HG03108 (cell line): ENCODE data around the gene PALS2.

Experiments used
- ATAC-seq: cut with Tn5 transposase; IDR thresholded peaks from one replicate; pipeline ENCODE4 v1.9.1; 2021; ENCODE audit warnings: moderate library complexity; ENCODE audit not compliant: unreplicated experiment

Gene PALS2, protein sequence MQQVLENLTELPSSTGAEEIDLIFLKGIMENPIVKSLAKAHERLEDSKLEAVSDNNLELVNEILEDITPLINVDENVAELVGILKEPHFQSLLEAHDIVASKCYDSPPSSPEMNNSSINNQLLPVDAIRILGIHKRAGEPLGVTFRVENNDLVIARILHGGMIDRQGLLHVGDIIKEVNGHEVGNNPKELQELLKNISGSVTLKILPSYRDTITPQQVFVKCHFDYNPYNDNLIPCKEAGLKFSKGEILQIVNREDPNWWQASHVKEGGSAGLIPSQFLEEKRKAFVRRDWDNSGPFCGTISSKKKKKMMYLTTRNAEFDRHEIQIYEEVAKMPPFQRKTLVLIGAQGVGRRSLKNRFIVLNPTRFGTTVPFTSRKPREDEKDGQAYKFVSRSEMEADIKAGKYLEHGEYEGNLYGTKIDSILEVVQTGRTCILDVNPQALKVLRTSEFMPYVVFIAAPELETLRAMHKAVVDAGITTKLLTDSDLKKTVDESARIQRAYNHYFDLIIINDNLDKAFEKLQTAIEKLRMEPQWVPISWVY

DNA sequence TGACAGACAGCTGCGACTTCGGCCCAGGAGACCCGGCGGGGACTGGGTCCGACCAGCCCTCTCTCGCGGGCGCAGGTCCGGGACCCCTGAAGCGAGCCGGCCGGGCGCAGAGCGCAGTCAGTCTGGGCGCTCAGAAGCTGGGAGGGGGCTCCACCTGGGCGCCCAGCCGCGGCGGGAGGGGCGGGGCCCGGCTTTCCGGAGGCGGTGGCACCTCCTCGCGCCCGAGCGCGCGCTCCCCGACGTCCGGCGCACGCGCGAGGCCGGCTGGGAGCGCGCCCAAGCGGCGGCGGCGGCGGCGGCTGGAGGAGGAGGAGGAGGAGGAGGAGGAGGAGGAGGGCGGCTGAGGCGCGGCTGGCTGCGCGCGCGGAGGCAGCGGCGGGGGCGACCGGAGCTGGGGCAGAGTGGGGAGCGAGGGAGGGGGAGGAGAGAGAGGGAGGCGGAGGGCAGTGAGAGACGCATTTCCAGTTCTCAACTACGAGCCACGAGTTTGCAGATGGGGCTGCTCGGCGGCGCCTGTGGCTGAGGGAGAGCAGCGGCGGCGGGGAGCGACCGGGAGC is at the start of gene PALS2:
PALS2 (plus strand) TSS at position 456 of the 557 bp plus-strand sequence. CDS start 50,216 bp downstream, outside the sequence.
- peak; percentile 41 for ATAC-seq

DNA sequence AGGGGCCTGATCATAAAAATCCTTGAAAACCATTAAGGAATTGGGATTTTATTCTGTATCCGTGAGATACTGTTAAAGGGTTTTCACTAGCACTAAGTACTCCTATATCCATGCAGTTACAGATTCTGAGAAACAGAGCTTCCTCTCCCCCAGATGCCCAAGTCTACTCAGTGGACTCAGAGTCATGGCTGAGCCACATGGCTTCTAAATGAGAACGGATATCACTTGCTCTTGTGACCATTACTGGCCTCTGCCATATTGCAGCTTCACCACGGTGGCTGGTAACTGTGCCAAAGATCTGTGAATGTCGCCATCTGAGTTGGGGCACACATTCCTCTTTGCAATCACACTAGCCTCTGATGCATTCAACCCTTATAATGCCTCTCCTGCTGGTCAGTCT is 42.0 kb upstream of the PALS2 start:
- ATAC-seq: no peak

GRCh38 chr7:24536682-24537081 is 36.6 kb upstream of the PALS2 start:
- ATAC-seq: no peak

DNA sequence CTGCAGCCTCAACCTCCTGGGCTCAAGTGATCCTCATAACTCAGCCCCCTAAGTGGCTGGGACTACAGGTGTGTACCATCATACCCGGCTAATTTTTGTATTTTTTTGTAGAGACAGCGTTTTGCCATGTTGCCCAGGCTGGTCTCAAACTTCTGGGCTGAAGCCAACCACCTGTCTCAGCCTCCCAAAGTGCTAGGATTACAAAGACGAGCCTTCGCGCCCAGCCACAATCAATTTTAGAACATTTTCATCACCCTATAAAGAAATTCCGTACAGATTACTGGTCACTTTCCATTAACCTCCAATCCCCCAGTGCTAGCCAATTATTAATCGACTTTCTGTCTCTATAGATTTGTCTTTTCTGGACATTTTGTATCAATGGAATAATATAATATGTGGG is 32.3 kb upstream of the PALS2 start:
- no peak for ATAC-seq

GRCh38 chr7:24545215-24545614 is 28.0 kb upstream of the PALS2 start:
- ATAC-seq: no peak

DNA sequence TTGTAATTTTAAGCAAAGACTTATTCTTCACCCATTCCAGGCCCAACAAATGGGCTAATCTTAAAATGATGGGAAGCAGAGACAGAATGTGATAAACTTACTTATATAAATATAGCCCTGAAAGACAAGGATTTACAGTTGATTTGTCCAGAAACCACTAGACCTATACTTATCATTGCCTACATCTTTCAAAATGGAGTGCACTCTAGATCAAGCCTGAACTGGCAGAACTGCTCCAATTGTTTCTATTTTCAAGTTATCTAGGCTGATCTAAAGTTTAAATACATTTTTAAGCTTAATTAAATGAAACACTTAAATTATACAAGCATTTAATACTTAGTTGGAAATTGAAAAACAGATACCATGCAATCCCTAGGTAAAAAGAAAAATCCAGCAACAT is 24.9 kb upstream of the PALS2 start:
- no peak for ATAC-seq

DNA sequence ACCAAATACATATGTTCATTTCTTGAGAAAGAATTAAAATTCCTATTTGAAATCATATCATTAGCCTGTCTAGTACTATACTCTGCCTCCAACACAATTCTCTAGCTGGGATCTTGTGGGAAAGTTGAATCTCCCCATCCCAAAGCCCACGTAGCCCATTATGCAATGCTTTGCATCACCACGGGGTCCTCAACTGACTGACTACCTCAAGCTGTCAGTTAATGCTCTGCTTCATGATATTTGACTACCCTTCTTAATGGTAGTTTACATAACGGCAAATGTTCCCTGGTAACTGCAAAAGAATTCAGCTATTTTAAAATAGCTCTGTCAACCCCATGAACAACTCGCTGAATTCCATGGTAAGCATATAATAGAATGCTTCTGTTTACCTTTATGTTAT is 23.3 kb upstream of the PALS2 start:
- no peak for ATAC-seq

- no peak for ATAC-seq
Observed at GRCh38 chr7:24555184-24555583, 18.1 kb upstream of the PALS2 start.

DNA sequence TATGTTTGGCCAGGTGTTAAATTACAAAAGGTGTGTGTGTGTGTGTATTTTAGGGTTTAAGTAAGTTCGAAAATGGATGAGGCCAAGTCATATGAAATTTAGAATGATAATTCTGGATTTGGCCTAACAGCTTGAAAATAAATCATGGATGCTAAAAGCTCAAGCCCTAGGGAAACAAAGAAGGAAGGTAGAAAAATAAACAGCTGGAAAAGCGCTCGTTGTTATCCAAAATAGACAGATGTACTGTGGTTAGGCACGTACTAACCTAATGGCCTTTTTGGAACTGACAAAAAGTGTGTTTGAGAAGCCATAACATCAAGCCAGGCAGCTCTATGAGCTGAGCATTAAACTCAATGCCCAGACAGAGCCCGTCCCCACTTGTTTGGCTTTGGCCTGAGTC is 17.5 kb upstream of the PALS2 start:
- no peak for ATAC-seq

DNA sequence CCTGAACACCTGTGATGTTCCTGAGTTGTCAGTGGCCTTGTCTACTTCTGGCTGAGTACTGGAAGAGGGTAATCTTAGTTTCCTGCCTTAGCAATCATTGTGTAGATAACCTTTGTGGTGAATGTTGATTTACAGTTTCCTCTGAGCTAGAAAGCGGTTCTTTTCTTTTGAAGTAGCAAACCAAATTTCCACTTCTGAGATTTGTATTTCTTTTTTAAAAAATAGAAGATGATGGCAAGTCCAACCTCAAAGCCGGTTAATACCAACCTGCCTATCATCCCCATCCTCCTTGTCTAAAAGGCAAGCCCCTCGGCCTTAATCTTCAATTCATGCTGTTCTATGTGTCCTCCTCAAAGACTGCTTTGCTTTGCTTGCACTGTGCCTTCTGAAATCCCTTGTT is 12.5 kb upstream of the PALS2 start:
- no peak for ATAC-seq

DNA sequence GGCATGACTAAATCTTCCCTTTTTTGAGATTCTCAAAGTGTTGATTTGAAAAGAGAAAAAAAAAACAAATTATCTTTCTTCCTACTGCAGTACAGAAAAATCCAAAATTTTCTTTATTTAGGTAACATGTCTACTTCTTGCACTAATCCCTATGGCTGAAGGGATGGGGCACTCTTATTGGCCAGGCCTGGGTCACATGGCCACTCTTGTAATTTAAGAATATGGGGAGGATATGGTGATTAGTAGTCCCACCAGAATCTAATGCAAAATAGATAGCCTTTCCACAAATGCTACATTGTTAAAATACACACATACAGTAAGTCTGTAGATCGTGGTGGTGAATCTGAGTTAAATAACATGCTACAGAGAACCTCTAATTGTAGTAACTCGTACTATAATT is 7.0 kb upstream of the PALS2 start:
- no peak for ATAC-seq

- ATAC-seq: no peak
Observed at GRCh38 chr7:24570983-24571382, 2.3 kb upstream of the PALS2 start.

GRCh38 chr7:24572016-24572392 is 1.2 kb upstream of the PALS2 start:
- no peak for ATAC-seq

DNA sequence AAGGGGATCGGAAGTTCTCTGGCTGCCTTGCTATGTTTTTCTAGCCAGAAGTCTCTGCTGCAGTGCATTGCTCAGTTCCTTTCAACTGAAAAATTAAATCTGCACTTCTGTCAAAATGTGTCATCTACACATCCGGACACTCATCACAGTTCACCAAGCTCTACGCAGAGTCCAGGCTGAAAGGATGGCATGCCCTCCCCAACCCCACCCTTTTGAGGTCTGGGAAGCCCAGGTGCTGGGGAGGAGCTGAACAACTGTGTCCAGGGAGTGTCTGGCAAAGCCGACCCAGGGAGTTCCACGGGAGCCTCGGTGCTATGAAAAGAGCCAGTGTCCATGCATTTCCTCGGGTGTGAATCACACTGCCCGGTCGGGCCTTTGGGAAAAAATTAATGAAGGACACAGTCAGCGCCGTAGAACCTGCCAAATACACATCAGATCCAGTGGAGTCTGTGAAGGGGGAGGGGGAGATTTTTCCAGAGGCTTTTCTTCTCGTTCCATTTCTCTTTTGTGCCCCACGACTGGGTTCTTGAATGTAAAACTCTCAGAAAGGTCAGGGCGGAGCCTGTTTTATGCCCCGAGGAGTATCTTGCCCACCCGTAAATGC is 757 bp upstream of the PALS2 start:
- ATAC-seq: no peak

- peak; percentile 27 for ATAC-seq
Observed at GRCh38 chr7:24573554-24574338, 494 bp downstream of the PALS2 start.

GRCh38 chr7:24574386-24574785 is 1.1 kb downstream of the PALS2 start:
- ATAC-seq: no peak

GRCh38 chr7:24574950-24575349 is 1.7 kb downstream of the PALS2 start:
- no peak for ATAC-seq

GRCh38 chr7:24576171-24577025 is 3.1 kb downstream of the PALS2 start:
- peak; percentile 29 for ATAC-seq

- ATAC-seq: no peak
Observed at GRCh38 chr7:24578052-24578451, 4.8 kb downstream of the PALS2 start.

DNA sequence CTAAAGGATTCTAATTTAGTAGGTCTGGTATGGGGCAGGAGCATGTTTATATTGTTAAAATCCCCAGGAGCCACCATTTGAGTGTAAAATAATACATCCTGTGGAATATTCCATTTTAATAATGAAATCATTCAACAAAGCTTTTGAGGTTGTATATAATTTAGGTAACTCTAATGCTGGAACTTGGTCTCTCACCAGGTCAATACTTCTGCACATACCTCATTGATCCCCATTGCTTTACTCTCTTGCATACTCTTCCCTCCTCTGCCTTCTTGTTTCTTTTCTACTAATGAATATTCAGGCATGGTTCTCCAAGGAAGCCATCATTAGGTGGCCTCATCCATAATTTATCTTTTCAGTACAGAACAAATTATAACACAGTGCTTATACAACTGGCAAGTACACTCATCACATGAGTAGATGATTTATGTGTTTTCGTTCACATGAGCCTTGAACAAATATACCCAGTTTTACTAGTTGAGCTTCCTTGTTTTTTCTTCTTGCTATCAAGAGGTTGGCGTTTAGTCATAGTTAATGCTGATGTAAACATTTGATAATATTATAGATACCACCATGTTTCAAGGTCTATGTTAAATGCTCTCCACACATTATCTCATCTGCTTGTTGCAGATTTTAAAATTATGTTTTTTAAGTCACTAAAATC is 7.2 kb downstream of the PALS2 start:
- no peak for ATAC-seq
